Measurements from ENCODE around the gene FAM171A2.

DNA sequence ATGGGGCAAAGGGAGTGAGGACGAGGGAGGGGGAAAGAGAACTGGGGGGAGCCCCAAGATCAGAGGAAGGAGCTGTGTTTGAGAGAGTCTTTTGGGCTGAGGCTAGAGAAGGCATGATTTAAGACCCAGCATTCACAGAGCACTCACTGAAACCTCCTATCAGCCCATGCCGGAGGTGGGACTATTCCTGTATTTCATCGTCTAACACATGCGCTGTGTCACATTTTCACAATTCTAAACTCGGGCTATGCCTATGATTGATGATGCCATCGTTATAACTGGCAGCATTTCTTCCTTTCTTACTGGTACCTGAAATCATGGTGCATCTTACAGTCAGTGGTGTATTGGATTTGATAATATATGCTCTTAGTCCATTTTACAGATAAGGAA lies 3.5 kb downstream of the FAM171A2 start:
- TF ChIP-seq RAD21 (IDR thresholded peaks at IDR 0.05; ENCODE audit: low read length) (no peak), POLR2A (IDR thresholded peaks at IDR 0.05; ENCODE audit: low read depth, low read length) (no peak), RFX5 (IDR thresholded peaks at IDR 0.05; ENCODE audit: low read depth, low read length) (no peak), USF2 (IDR thresholded peaks at IDR 0.05; ENCODE audit: low read depth, low read length) (no peak)
- TF ChIP-seq, protein P1, sequence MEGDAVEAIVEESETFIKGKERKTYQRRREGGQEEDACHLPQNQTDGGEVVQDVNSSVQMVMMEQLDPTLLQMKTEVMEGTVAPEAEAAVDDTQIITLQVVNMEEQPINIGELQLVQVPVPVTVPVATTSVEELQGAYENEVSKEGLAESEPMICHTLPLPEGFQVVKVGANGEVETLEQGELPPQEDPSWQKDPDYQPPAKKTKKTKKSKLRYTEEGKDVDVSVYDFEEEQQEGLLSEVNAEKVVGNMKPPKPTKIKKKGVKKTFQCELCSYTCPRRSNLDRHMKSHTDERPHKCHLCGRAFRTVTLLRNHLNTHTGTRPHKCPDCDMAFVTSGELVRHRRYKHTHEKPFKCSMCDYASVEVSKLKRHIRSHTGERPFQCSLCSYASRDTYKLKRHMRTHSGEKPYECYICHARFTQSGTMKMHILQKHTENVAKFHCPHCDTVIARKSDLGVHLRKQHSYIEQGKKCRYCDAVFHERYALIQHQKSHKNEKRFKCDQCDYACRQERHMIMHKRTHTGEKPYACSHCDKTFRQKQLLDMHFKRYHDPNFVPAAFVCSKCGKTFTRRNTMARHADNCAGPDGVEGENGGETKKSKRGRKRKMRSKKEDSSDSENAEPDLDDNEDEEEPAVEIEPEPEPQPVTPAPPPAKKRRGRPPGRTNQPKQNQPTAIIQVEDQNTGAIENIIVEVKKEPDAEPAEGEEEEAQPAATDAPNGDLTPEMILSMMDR (conservative IDR thresholded peaks at IDR 0.05; ENCODE audit: low read depth, low read length): no peak

Data from IMR-90 (cell line).